Measurements from ENCODE around the gene SPDEF.

Gene SPDEF

GRCh38 chr6:34526241-34526972 is 29.7 kb downstream of the SPDEF start:
- no peak for DNase-seq

GRCh38 chr6:34525431-34526175 is 30.5 kb downstream of the SPDEF start:
- DNase-seq: no peak

- DNase-seq: no peak
Measured at GRCh38 chr6:34524971-34525370, 31.2 kb downstream of the SPDEF start.

GRCh38 chr6:34524499-34524898 is 31.6 kb downstream of the SPDEF start:
- no peak for DNase-seq

- DNase-seq: no peak
Measured at GRCh38 chr6:34523441-34524206, 32.5 kb downstream of the SPDEF start.

- no peak for DNase-seq
Measured at GRCh38 chr6:34522761-34523160, 33.4 kb downstream of the SPDEF start.

GRCh38 chr6:34521463-34522285 is 34.5 kb downstream of the SPDEF start:
- no peak for DNase-seq

- no peak for DNase-seq
Measured at GRCh38 chr6:34520645-34521462, 35.3 kb downstream of the SPDEF start.

GRCh38 chr6:34519971-34520644 is 36.0 kb downstream of the SPDEF start:
- no peak for DNase-seq

GRCh38 chr6:34518669-34519365 is 37.3 kb downstream of the SPDEF start:
- no peak for DNase-seq

GRCh38 chr6:34517966-34518365 is 38.2 kb downstream of the SPDEF start:
- no peak for DNase-seq

- DNase-seq: no peak
Measured at GRCh38 chr6:34517461-34517881, 38.7 kb downstream of the SPDEF start.

- no peak for DNase-seq
Measured at GRCh38 chr6:34516391-34517324, 39.5 kb downstream of the SPDEF start.

GRCh38 chr6:34515473-34516387 is 40.4 kb downstream of the SPDEF start:
- DNase-seq: no peak

GRCh38 chr6:34514593-34515472 is 41.3 kb downstream of the SPDEF start:
- DNase-seq: peak in 1 of 2 donors; percentile 20

- DNase-seq: no peak
Measured at GRCh38 chr6:34514112-34514511, 42.0 kb downstream of the SPDEF start.

GRCh38 chr6:34513646-34514045 is 42.5 kb downstream of the SPDEF start:
- DNase-seq: no peak

All from activated CD4-positive, alpha-beta T cell treated with anti-CD3 and anti-CD28 coated beads for 4 hours (primary cell).